H1 (cell line): ENCODE measurements around the gene FNDC5. TPM values are rescaled to one million over a fixed set of nuclear protein-coding genes. Genes with fewer than 3 reads are reported as not detected.

Source experiments
- CBX8 ChIP-seq: fragments of 300-800, 300-1000 bp; sonication (generic); IDR thresholded peaks from 2 replicates; pipeline ENCODE4 v1.7.1; 2016; ENCODE audit warnings: low read depth, low read length, borderline replicate concordance
- polyA plus RNA-seq, 7 experiments: library from polyadenylated mRNA; depleted of rRNA in 3 of 7; stranded (reverse) in 5 of 7; unstranded in 2 of 7; fragments of >200 nt in 5 of 7; fragments of 200-250 nt in 2 of 7; gene quantifications; 1 replicate in 5 of 7; 2 replicates in 1 of 7; 4 replicates in 1 of 7; pipeline versions ENCODE4 v1.2.1 to v1.2.3, GENCODE V29; 2011 to 2013; ENCODE audit warnings: missing spikeins in 2 of 7, mixed read lengths in 2 of 7
- total RNA-seq: library from RNA; stranded (reverse); fragmentation: NEBNext Ultra II Directional; extraction: Animal tissue kit (Norgen Biotek cat#: 25700); gene quantifications from 2 replicates; pipeline ENCODE4 v1.2.1, GENCODE V29; 2021

The FNDC5 gene
- total and polyA plus RNA-seq, 2 of the 8 experiments (the other 6 are each of a cell fraction or from before 2014, with no cell fraction given), result 1.8 to 2.0 TPM

DNA sequence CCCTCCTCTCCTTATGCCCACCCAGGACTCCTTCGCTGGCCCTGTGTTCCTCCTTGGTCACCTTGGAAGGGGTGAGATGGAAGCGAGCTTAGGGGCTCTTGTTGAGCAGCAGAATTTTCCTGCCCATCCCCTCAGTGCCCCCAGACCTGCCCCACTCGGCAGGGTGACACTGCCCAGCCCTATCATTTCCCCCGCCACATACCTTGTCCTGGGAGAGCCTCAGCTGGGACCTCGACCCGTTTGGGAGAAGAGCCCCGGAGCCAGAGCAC lies 1.4 kb upstream of the FNDC5 start (continued):
- TF ChIP-seq CBX8, result no peak
